GM19438 (cell line): Measurements from ENCODE around the gene ATL2.
"Not testable (repeated sequence)": the region's sequence is repeated elsewhere in the genome, so short reads cannot be mapped to it uniquely, and the experiment has no call there.

Source experiments
- ATAC-seq: cut with Tn5 transposase; IDR thresholded peaks from one replicate; pipeline ENCODE4 v1.9.1; 2021; ENCODE audit warnings: low read depth; ENCODE audit not compliant: unreplicated experiment

Gene ATL2

GRCh38 chr2:38377050-38377828 lies at the start of gene ATL2:
TSS of gene ATL2 (minus strand) at chr2:38377273. CDS start at chr2:38377260, 13 bp downstream.
- ATAC-seq = peak; percentile 91

- ATAC-seq = no peak
These were observed 46.7 kb upstream of the ATL2 start for GRCh38 chr2:38423763-38424162.

GRCh38 chr2:38421274-38422056 lies 44.4 kb upstream of the ATL2 start:
- ATAC-seq = no peak

- no peak for ATAC-seq
These were observed 42.4 kb upstream of the ATL2 start for GRCh38 chr2:38419499-38419898.

- ATAC-seq = no peak
These were observed 41.7 kb upstream of the ATL2 start for GRCh38 chr2:38418735-38419134.

GRCh38 chr2:38417745-38418689 lies 40.9 kb upstream of the ATL2 start:
- no peak for ATAC-seq

- no peak for ATAC-seq
These were observed 39.4 kb upstream of the ATL2 start for GRCh38 chr2:38416296-38417036.

- ATAC-seq = no peak
These were observed 38.7 kb upstream of the ATL2 start for GRCh38 chr2:38415728-38416291.

- no peak for ATAC-seq
These were observed 38.0 kb upstream of the ATL2 start for GRCh38 chr2:38415023-38415422.

GRCh38 chr2:38412235-38412871 lies 35.3 kb upstream of the ATL2 start:
- not testable (repeated sequence) for ATAC-seq

- ATAC-seq = no peak
These were observed 32.4 kb upstream of the ATL2 start for GRCh38 chr2:38409156-38410102.

GRCh38 chr2:38407111-38407682 lies 30.1 kb upstream of the ATL2 start:
- ATAC-seq = no peak

GRCh38 chr2:38406597-38407110 lies 29.6 kb upstream of the ATL2 start:
- no peak for ATAC-seq

- ATAC-seq = no peak
These were observed 29.0 kb upstream of the ATL2 start for GRCh38 chr2:38405917-38406596.

GRCh38 chr2:38400513-38400912 lies 23.4 kb upstream of the ATL2 start:
- no peak for ATAC-seq

- no peak for ATAC-seq
These were observed 21.7 kb upstream of the ATL2 start for GRCh38 chr2:38398739-38399138.

- ATAC-seq = no peak
These were observed 17.8 kb upstream of the ATL2 start for GRCh38 chr2:38394903-38395341.
